Measurements from ENCODE around the gene TEN1. TPM values are rescaled to one million over a fixed set of nuclear protein-coding genes. Genes with fewer than 3 reads are reported as not detected.
A peak's percentile ranks its signal among the peaks of the same experiment; 100 is the strongest.

Gene TEN1
- total and polyA plus RNA-seq, 2 of the 13 experiments (the other 11 are each of a cell fraction or from before 2014, with no cell fraction given), result 18.0 to 21.3 TPM

DNA sequence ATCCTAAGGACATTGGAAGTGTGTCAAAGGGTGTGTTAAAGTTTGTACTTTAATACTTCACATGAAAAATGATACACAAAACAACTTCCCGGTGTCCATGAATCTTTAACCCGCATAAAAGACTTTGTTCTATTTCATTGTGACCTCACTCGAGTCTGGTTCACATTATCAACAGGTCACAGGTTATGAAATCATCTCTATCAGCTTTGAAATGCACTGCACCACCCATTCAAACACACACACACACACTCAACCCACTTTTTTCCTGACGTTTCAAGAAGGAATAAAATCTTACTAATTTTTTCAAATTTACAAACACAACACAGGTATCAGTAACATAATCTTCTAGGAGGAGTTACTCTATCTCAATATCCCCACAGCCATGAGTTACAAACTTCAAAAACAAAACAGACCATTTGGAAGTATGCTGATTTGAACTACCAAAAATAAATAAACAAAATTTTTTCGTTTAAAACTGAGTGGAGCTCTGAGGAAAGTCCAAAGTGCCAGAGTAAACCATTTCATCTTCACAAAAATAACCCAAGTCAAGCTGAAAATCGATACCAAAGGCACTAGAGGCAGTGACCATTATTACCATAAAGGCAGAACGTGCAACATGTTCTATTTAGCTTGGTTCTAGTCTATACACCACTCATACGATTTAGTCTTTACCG is 2.7 kb upstream of the TEN1 start (continued):
- no peak for TF ChIP-seq LBX2 (CRISPR knock-in tag; IDR thresholded peaks at IDR 0.05; ENCODE audit: borderline replicate concordance)
- no peak for TF ChIP-seq MTF2 (CRISPR knock-in tag; IDR thresholded peaks at IDR 0.05; ENCODE audit: borderline replicate concordance)
- TF ChIP-seq PHF21A (CRISPR knock-in tag; IDR thresholded peaks at IDR 0.05), result peak; percentile 64
- TF ChIP-seq AKNA (CRISPR knock-in tag; IDR thresholded peaks at IDR 0.05; ENCODE audit: borderline replicate concordance), result no peak
- TF ChIP-seq ZBTB20 (CRISPR knock-in tag; IDR thresholded peaks at IDR 0.05; ENCODE audit: borderline replicate concordance, low read depth), result no peak
- peak; percentile 75 for TF ChIP-seq SKI (IDR thresholded peaks at IDR 0.05; ENCODE audit: partially characterized antibody)
- no peak for TF ChIP-seq MAFF (IDR thresholded peaks at IDR 0.05; ENCODE audit: low read depth, low read length)
- peak; percentile 36; the same call in 1 of the 2 replicates for TF ChIP-seq ZSCAN5A (CRISPR knock-in tag; IDR thresholded peaks at IDR 0.05; ENCODE audit: borderline replicate concordance)
- TF ChIP-seq, protein P1, sequence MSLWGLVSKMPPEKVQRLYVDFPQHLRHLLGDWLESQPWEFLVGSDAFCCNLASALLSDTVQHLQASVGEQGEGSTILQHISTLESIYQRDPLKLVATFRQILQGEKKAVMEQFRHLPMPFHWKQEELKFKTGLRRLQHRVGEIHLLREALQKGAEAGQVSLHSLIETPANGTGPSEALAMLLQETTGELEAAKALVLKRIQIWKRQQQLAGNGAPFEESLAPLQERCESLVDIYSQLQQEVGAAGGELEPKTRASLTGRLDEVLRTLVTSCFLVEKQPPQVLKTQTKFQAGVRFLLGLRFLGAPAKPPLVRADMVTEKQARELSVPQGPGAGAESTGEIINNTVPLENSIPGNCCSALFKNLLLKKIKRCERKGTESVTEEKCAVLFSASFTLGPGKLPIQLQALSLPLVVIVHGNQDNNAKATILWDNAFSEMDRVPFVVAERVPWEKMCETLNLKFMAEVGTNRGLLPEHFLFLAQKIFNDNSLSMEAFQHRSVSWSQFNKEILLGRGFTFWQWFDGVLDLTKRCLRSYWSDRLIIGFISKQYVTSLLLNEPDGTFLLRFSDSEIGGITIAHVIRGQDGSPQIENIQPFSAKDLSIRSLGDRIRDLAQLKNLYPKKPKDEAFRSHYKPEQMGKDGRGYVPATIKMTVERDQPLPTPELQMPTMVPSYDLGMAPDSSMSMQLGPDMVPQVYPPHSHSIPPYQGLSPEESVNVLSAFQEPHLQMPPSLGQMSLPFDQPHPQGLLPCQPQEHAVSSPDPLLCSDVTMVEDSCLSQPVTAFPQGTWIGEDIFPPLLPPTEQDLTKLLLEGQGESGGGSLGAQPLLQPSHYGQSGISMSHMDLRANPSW (CRISPR knock-in tag; IDR thresholded peaks at IDR 0.05; ENCODE audit: borderline replicate concordance), result no peak
- TF ChIP-seq REL (CRISPR knock-in tag; conservative IDR thresholded peaks at IDR 0.05), result no peak
- no peak for TF ChIP-seq SRY (CRISPR knock-in tag; IDR thresholded peaks at IDR 0.05)
- TF ChIP-seq ZNF646 (CRISPR knock-in tag; IDR thresholded peaks at IDR 0.05), result peak; percentile 87

Measured in HepG2 (cell line).